SIG-M5 (cell line): ENCODE data around the gene MKI67.
A peak's percentile ranks its signal among the peaks of the same experiment; 100 is the strongest.

ENCODE experiments used
- DNase-seq: peaks from one replicate; lab custom pipeline; 2025; lab: John Stamatoyannopoulos, UW

MKI67 gene

GRCh38 chr10:128065881-128066534 is 60.2 kb downstream of the MKI67 start:
- DNase-seq: no peak

GRCh38 chr10:128064970-128065580 is 61.1 kb downstream of the MKI67 start:
- no peak for DNase-seq

GRCh38 chr10:128064108-128064969 is 61.9 kb downstream of the MKI67 start:
- DNase-seq: peak; percentile 95

DNA sequence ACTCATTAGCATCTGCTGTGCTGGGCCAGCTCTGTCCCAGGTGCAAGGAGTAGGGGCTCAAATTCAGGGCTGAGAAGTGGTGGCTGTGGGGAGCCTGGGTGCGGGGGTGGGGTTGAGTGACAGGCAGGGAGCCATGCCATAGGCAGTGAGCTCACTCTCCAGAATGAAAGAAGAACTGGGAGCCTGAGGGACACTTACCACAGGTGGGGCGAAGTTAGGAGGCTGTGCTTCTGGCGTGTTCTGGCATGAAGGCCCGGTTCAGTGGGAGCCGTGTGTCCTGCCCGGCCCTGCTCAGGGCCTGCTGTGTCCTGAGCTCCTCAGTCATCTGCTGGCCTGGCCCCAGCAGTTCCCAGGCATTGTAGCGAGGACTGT is 62.5 kb downstream of the MKI67 start:
- DNase-seq: no peak

DNA sequence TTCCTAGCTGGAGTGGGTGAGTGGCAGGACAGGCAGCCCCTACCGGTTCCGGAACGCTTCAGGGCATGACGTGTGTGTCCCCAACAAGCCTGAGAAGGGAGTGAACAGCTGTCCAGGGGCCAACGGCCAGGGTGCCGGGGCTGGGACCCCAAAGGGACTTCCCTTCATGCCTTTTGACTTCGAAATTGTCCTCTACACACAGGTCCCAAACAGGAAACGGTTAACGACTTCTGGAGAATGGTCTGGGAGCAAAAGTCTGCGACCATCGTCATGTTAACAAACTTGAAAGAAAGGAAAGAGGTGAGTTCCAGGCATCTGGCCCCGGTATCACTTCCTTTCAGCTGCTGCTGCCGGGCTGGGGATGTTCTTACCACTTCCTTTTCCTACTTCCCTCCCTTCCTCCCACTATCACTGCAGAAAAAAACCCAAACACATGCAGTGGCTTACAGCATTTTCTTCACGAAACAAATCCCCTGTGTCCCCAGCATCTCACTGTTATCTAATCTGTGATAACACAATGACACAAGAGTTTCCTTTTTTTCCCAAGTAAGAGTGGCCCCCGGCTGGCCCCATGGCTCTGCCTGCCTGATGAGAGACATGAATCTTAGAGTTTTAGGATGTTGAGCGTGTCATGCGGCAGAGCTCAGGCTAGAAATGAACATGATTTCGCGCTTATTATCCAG is 63.2 kb downstream of the MKI67 start:
- peak; percentile 44 for DNase-seq

GRCh38 chr10:128062331-128062880 is 63.8 kb downstream of the MKI67 start:
- no peak for DNase-seq

GRCh38 chr10:128061306-128062300 is 64.6 kb downstream of the MKI67 start:
- DNase-seq: no peak

DNA sequence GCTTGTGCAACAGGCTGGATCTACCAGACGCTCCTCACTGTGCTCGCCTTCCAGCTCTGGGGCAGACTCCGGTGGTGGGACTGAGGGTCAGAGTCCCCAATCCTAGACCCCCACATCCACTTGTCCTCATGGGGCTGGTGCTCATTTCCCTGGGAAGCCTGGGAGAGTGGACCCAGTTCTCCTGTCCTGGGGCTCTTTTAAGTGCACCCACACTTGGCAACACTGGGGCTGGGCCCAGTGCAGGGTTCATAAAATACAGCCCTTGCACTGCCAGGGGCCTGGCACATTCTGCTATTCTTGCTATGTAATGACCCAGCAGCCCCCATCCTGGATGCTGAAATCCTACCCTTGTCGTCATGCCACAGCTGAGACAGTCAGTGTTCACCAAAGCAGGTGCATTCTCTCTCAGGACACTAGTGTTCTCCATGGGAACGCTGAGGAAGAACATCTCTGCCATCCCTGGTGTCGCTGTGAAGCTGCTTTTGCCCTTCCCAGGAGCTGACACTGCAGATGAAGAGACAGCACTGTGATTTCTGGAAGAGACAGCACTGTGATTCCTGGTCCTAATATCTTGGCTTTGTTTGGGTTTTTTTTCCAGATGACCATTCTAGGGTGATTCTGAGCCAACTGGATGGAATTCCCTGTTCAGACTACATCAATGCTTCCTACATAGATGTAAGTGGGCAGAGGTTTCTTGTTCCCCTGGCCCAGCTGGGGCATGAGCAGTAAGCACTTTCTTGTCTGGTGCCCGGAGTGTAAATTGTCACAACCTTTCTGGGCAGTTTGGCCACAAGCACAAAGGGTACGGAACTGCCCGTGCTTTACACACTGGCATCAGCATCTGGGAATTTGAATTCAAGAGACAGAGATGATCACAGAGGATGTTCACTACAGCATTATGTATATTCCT is 65.6 kb downstream of the MKI67 start:
- DNase-seq: no peak

- DNase-seq: no peak
Observed at GRCh38 chr10:128059982-128060293, 66.3 kb downstream of the MKI67 start.

GRCh38 chr10:128059266-128059981 is 66.8 kb downstream of the MKI67 start:
- DNase-seq: no peak

DNA sequence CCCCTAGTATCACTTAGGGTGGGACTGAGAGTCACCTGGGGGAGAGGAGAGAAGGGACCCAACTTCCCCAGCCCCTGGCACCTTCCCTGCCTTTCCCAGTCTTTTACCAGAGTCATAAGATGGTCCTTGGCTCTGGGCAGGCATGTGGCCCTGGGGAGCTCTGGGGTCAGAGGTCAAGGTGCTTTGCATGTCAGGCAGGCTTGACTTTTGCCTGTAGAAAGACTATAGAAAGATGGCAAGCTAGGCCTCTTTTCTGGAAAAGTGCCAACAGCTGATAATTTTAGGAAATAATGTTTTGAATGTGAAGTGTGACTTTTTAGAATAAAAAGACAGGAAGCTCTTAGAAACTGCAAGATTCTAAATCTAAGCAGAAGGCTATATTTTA is 67.5 kb downstream of the MKI67 start:
- no peak for DNase-seq

DNA sequence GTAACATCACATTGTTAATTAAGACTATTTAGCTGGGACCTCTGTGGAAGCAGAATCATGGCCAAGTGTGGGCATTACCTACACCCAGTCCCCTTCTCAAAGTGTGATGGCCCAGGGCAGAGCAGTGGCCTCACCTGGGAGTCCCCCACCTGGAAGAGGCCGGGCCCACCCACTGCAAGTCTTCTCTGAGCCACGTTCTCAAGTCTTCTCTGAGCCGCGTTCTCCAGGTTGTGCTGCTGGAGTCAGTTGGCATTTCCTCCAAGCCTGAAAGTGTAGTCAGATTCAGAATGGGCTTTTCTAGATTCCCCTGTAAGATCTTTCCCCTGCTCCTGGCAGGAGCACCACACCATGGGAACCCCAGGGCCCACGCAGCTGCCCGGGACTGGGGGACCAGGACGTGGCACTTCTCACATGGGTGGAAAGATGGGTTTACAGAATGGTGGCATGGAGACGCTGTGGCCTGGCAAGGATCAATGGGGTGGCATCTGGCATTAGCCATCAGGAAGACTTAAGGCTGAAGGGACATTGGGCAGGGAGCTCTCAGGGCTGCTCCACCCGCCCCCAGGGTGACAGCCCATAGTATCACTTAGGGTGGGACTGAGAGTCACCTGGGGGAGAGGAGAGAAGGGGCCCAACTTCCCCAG is 68.0 kb downstream of the MKI67 start:
- no peak for DNase-seq

- no peak for DNase-seq
Observed at GRCh38 chr10:128056303-128057050, 69.7 kb downstream of the MKI67 start.

GRCh38 chr10:128055061-128055868 is 71.0 kb downstream of the MKI67 start:
- no peak for DNase-seq

DNA sequence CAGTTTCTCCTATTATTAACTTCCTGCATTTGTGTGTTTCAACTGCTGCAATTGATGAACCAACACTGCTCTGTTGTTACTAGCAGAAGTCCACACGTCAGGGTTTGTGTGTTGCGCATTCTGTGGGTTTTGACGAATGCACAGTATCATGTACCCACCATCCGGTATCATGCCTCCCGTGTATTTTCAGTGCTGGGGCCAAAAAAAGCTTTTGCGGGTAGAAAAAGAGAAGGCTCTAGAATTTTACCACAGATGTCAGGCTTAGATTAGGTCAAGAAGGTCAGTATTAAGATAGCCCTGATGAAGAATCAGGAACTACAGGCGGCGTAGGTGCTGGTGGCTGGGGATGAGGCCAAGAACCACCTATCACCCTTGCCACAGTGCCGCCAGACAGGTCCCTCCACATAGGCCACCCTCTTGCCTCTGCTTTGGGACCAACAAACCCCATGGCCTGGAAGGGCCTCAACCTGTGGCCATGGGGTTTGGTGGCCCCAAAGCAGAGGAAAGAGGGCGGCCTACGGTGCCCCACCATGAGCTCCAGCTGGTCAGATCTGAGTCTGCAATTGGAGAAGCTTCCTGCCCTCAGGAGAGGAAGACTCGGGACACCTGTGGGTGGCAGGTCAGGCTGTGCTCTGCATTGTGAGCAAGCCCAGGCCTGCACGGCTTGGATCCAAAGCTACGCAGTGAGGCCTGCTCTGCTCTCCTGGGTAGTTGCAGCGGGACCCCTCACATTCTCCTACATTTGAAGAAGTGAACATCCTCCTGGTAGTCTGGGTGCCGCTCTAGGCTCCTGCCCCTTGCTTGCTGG is 71.9 kb downstream of the MKI67 start:
- peak; percentile 10 for DNase-seq

DNA sequence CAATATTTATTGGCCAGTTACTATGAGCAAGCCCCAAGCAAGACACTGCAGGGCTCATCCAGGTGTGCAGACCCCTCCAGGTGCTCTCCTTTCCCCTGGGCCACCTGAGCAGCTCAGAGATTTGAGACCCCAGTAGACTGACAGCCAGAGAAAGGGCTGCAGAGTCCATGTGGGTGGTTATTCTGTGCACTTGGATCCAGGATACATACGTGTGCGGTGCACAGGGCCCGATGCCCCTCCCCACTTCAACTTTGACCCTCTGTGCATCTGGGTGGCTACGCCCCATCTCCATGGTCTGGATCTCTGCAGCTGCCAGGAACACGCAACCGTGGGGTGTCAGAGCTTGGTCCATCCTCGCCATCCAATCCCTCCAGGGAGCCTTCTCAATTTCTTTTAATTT is 72.9 kb downstream of the MKI67 start:
- no peak for DNase-seq
